ENCODE results near the gene MAST3. TPM values are rescaled to one million over a fixed set of nuclear protein-coding genes. Genes with fewer than 3 reads are reported as not detected.

The MAST3 gene
- polyA plus RNA-seq, 1 donor from 2014 or later: 20.3 TPM

GRCh38 chr19:18112989-18113478 lies 15.5 kb downstream of the MAST3 start:
- H3K36me3 Mint-ChIP-seq: peaks cover 1% of the 10 kb centered on the region
- peak overlapping the region in 2 of 3 donors; percentile 75 to 85 for H3K27ac Mint-ChIP-seq
- H3K4me1 Mint-ChIP-seq: peaks cover 27 to 30% (median 28%) of the 10 kb centered on the region in 3 donors
- H3K4me3 Mint-ChIP-seq: peak overlapping the region in 2 of 4 donors; percentile 34 to 84
- no peaks in the 10 kb centered on the region for H3K9me3 Mint-ChIP-seq
- H3K27me3 Mint-ChIP-seq: no peaks in the 10 kb centered on the region

GRCh38 chr19:18113827-18114226 lies 16.2 kb downstream of the MAST3 start:
- Mint-ChIP-seq H3K9me3 (no peaks in the 10 kb centered on the region), H3K36me3 (peaks cover 1% of the 10 kb centered on the region), H3K27ac (no peak overlapping the region), H3K27me3 (no peaks in the 10 kb centered on the region), H3K4me1 (peaks cover 21 to 23% (median 23%) of the 10 kb centered on the region in 3 donors), H3K4me3 (no peak overlapping the region)

- Mint-ChIP-seq H3K4me1 (peaks cover 23 to 24% (median 23%) of the 10 kb centered on the region in 3 donors), H3K27me3 (no peaks in the 10 kb centered on the region), H3K27ac (no peak overlapping the region), H3K36me3 (peaks cover 1% of the 10 kb centered on the region), H3K9me3 (no peaks in the 10 kb centered on the region), H3K4me3 (peak overlapping the region in 1 of 4 donors; percentile 2)
These were observed 16.9 kb downstream of the MAST3 start for GRCh38 chr19:18114483-18114882.

GRCh38 chr19:18117364-18117691 lies 19.8 kb downstream of the MAST3 start:
- H3K36me3 Mint-ChIP-seq: peaks cover 3% of the 10 kb centered on the region
- no peaks in the 10 kb centered on the region for H3K9me3 Mint-ChIP-seq
- H3K27ac Mint-ChIP-seq: peak overlapping the region; percentile 47 to 92 (median 80)
- H3K4me1 Mint-ChIP-seq: peaks cover 27 to 32% (median 31%) of the 10 kb centered on the region in 3 donors
- H3K27me3 Mint-ChIP-seq: no peaks in the 10 kb centered on the region
- peak overlapping the region; percentile 50 to 90 (median 86) for H3K4me3 Mint-ChIP-seq

- H3K27ac Mint-ChIP-seq: peak overlapping the region; percentile 47 to 92 (median 80)
These were observed 20.3 kb downstream of the MAST3 start for GRCh38 chr19:18117692-18118378.

GRCh38 chr19:18118420-18119012 lies 20.9 kb downstream of the MAST3 start:
- Mint-ChIP-seq H3K4me1 (peaks cover 21 to 27% (median 27%) of the 10 kb centered on the region in 3 donors), H3K27ac (peak overlapping the region; percentile 55 to 94 (median 91)), H3K4me3 (peak overlapping the region; percentile 86 to 90 (median 86)), H3K36me3 (peaks cover 3% of the 10 kb centered on the region), H3K9me3 (no peaks in the 10 kb centered on the region), H3K27me3 (no peaks in the 10 kb centered on the region)

More at GRCh38 chr19:18117692-18118378, 20.3 kb downstream of the MAST3 start:
- H3K4me3 Mint-ChIP-seq: peak overlapping the region; percentile 86 to 90 (median 87)
- H3K36me3 Mint-ChIP-seq: peaks cover 3% of the 10 kb centered on the region
- H3K4me1 Mint-ChIP-seq: peaks cover 23 to 29% (median 28%) of the 10 kb centered on the region in 3 donors
- no peaks in the 10 kb centered on the region for H3K27me3 Mint-ChIP-seq
- H3K9me3 Mint-ChIP-seq: no peaks in the 10 kb centered on the region

- peaks cover 21 to 25% (median 25%) of the 10 kb centered on the region in 3 donors for H3K4me1 Mint-ChIP-seq
These were observed 21.6 kb downstream of the MAST3 start for GRCh38 chr19:18119013-18119716.

GRCh38 chr19:18119717-18120105 lies 22.1 kb downstream of the MAST3 start:
- H3K9me3 Mint-ChIP-seq: no peaks in the 10 kb centered on the region
- H3K27me3 Mint-ChIP-seq: no peaks in the 10 kb centered on the region
- peaks cover 5% of the 10 kb centered on the region for H3K36me3 Mint-ChIP-seq
- H3K4me3 Mint-ChIP-seq: peak overlapping the region; percentile 86 to 90 (median 86)
- H3K27ac Mint-ChIP-seq: peak overlapping the region; percentile 55 to 94 (median 91)
- peaks cover 21 to 25% (median 25%) of the 10 kb centered on the region in 3 donors for H3K4me1 Mint-ChIP-seq

More at GRCh38 chr19:18119013-18119716, 21.6 kb downstream of the MAST3 start:
- peaks cover 4% of the 10 kb centered on the region for H3K36me3 Mint-ChIP-seq
- H3K9me3 Mint-ChIP-seq: no peaks in the 10 kb centered on the region
- peak overlapping the region; percentile 55 to 94 (median 91) for H3K27ac Mint-ChIP-seq
- H3K27me3 Mint-ChIP-seq: no peaks in the 10 kb centered on the region
- H3K4me3 Mint-ChIP-seq: peak overlapping the region; percentile 86 to 90 (median 86)

- Mint-ChIP-seq H3K4me1 (peaks cover 21 to 25% (median 25%) of the 10 kb centered on the region in 3 donors), H3K4me3 (peak overlapping the region; percentile 67 to 90 (median 86)), H3K9me3 (no peaks in the 10 kb centered on the region), H3K27ac (peak overlapping the region; percentile 55 to 94 (median 91)), H3K36me3 (peaks cover 5% of the 10 kb centered on the region), H3K27me3 (no peaks in the 10 kb centered on the region)
These were observed 22.5 kb downstream of the MAST3 start for GRCh38 chr19:18120127-18120526.

GRCh38 chr19:18121166-18121565 lies 23.6 kb downstream of the MAST3 start:
- Mint-ChIP-seq H3K9me3 (no peaks in the 10 kb centered on the region), H3K36me3 (peaks cover 5% of the 10 kb centered on the region), H3K4me1 (peaks cover 21 to 27% (median 24%) of the 10 kb centered on the region in 3 donors), H3K4me3 (no peak overlapping the region), H3K27me3 (no peaks in the 10 kb centered on the region), H3K27ac (peak overlapping the region in 1 of 3 donors; percentile 67)

GRCh38 chr19:18122424-18122823 lies 24.8 kb downstream of the MAST3 start:
- Mint-ChIP-seq H3K4me1 (peaks cover 14 to 23% (median 23%) of the 10 kb centered on the region in 3 donors), H3K4me3 (no peak overlapping the region), H3K27me3 (no peaks in the 10 kb centered on the region), H3K36me3 (peaks cover 5% of the 10 kb centered on the region), H3K27ac (peak overlapping the region in 2 of 3 donors; percentile 59), H3K9me3 (no peaks in the 10 kb centered on the region)

- H3K36me3 Mint-ChIP-seq: peaks cover 5% of the 10 kb centered on the region
- H3K27ac Mint-ChIP-seq: peak overlapping the region in 1 of 3 donors; percentile 59
- no peaks in the 10 kb centered on the region for H3K27me3 Mint-ChIP-seq
- H3K4me1 Mint-ChIP-seq: peaks cover 12 to 22% (median 21%) of the 10 kb centered on the region in 3 donors
- no peaks in the 10 kb centered on the region for H3K9me3 Mint-ChIP-seq
- peak overlapping the region in 1 of 4 donors; percentile 39 for H3K4me3 Mint-ChIP-seq
These were observed 25.6 kb downstream of the MAST3 start for GRCh38 chr19:18122860-18123795.

GRCh38 chr19:18123819-18124218 lies 26.2 kb downstream of the MAST3 start:
- Mint-ChIP-seq H3K4me1 (peaks cover 10 to 24% (median 18%) of the 10 kb centered on the region in 3 donors), H3K9me3 (no peaks in the 10 kb centered on the region), H3K36me3 (peaks cover 10% of the 10 kb centered on the region), H3K27ac (no peak overlapping the region), H3K4me3 (no peak overlapping the region), H3K27me3 (no peaks in the 10 kb centered on the region)

GRCh38 chr19:18126097-18126496 lies 28.5 kb downstream of the MAST3 start:
- Mint-ChIP-seq H3K9me3 (no peaks in the 10 kb centered on the region), H3K27me3 (no peaks in the 10 kb centered on the region), H3K36me3 (peaks cover 7% of the 10 kb centered on the region), H3K4me1 (peaks cover 0 to 7% (median 2%) of the 10 kb centered on the region in 3 donors), H3K27ac (no peak overlapping the region), H3K4me3 (peak overlapping the region in 1 of 4 donors; percentile 47)

Data from IgD-negative memory B cell (primary cell).